GM21360 (cell line): ENCODE results near the gene NXF2B.
"Not testable (repeated sequence)": the region's sequence is repeated elsewhere in the genome, so short reads cannot be mapped to it uniquely, and the experiment has no call there.

ENCODE experiments used
- ATAC-seq: cut with Tn5 transposase; IDR thresholded peaks from one replicate; pipeline ENCODE4 v1.9.1; 2021; ENCODE audit warnings: mild to moderate bottlenecking, moderate library complexity; ENCODE audit not compliant: unreplicated experiment

The NXF2B gene

GRCh38 chrX:102439908-102440307 lies at the start of gene NXF2B:
Gene NXF2B, minus strand, starts transcription at chrX:102440008. Its CDS starts 59,972 bp downstream, at chrX:102380036.
- not testable (repeated sequence) for ATAC-seq

GRCh38 chrX:102478765-102479164 lies 39.0 kb upstream of the NXF2B start:
- not testable (repeated sequence) for ATAC-seq

DNA sequence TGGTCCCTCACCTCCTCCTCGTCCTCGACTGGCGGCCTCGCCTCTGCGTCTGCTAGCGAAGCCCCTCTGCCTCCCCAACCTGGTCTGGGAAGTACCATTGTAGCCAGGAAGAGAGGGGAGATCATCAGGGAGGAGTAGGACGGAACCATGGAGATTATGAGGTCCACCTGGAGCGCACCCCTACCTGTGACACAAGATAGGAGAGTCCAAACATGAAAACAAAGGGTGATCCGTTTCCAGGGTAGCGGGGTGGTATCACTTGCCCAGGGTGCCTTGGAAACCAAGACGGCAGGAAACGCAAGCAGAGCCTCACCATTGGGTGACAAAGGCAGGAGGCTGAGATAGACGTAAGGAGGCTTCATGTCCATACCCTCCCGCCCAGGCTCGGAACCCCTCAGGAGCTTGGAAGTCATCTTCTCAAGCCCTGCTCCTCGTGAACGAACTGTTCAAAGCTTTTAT lies 32.0 kb upstream of the NXF2B start, which contains the start of gene TCP11X2:
TCP11X2 (minus strand) TSS at position 51 of the 459 bp plus-strand sequence.
- not testable (repeated sequence) for ATAC-seq

- not testable (repeated sequence) for ATAC-seq
Measured at GRCh38 chrX:102470215-102470614, 30.4 kb upstream of the NXF2B start.

- not testable (repeated sequence) for ATAC-seq
Measured at GRCh38 chrX:102458615-102459014, 18.8 kb upstream of the NXF2B start.

DNA sequence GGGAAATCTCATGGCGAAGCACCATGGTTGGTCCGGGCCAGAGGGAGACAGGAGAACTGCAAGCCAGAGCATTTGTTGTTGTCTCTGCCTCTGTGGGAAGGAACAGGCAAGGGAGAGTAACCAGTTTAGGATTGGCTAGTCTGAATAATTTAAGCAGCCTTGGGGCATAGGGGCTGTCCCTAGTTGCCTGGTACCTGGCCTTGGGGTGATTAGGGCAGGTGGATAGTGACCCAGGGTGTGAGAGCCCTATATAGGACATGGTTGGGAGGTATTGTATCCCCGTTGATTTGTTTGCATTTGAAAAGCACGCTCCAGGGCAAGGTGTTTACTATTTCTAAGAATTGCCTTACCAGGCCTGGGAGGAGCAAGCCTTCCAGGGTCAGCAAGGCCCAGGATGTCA lies 25.3 kb downstream of the NXF2B start:
- not testable (repeated sequence) for ATAC-seq

GRCh38 chrX:102345916-102346315 lies 93.9 kb downstream of the NXF2B start:
- no peak for ATAC-seq

DNA sequence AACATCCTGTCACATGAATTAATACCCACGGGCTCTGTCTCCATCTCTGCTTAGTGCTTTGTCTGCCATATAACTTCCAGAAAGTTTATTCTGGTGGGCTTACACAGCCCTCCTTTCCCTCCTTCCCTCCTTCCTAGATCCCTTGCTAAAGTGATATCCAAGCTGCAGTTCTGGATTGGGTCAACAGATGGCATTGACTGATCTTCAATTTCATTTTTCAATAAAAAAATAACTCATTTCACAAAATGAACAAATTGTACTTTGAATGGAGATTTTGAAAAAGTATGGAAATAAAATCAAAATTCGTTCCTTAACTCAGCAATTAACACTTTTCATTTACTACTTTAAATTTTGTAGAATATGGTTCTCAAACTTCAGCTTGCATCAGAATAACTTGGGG lies 97.9 kb downstream of the NXF2B start:
- no peak for ATAC-seq

GRCh38 chrX:102339312-102340298 lies 100.2 kb downstream of the NXF2B start:
- no peak for ATAC-seq

GRCh38 chrX:102338162-102338561 lies 101.6 kb downstream of the NXF2B start:
- ATAC-seq: no peak
